Measurements from ENCODE around the gene PPA1. TPM values are rescaled to one million over a fixed set of nuclear protein-coding genes. Genes with fewer than 3 reads are reported as not detected.
"Not testable (repeated sequence)": the region's sequence is repeated elsewhere in the genome, so short reads cannot be mapped to it uniquely, and the experiment has no call there.

Gene PPA1
- total RNA-seq, 1 experiment from 2014 or later, result 150 TPM

GRCh38 chr10:70221030-70221429, 12.2 kb downstream of the PPA1 start:
- DNase-seq (ENCODE audit: low read depth), result no peak

- DNase-seq (ENCODE audit: low read depth), result no peak
Measured at GRCh38 chr10:70212879-70213278, 20.4 kb downstream of the PPA1 start.

GRCh38 chr10:70212277-70212676, 21.0 kb downstream of the PPA1 start:
- no peak for DNase-seq (ENCODE audit: low read depth)

GRCh38 chr10:70206762-70207161, 26.5 kb downstream of the PPA1 start:
- no peak for DNase-seq (ENCODE audit: low read depth)

GRCh38 chr10:70201105-70201504, 32.1 kb downstream of the PPA1 start:
- DNase-seq (ENCODE audit: low read depth), result no peak

GRCh38 chr10:70198696-70199466, 34.3 kb downstream of the PPA1 start:
- DNase-seq (ENCODE audit: low read depth), result no peak

- DNase-seq (ENCODE audit: low read depth), result no peak
Measured at GRCh38 chr10:70197235-70197945, 35.8 kb downstream of the PPA1 start.

- no peak for DNase-seq (ENCODE audit: low read depth)
Measured at GRCh38 chr10:70193391-70193844, 39.8 kb downstream of the PPA1 start.

- DNase-seq (ENCODE audit: low read depth), result no peak
Measured at GRCh38 chr10:70192326-70192968, 40.8 kb downstream of the PPA1 start.

- peak; percentile 22 for DNase-seq (ENCODE audit: low read depth)
Measured at GRCh38 chr10:70191972-70192305, 41.3 kb downstream of the PPA1 start.

GRCh38 chr10:70191161-70191971, 41.9 kb downstream of the PPA1 start:
- no peak for DNase-seq (ENCODE audit: low read depth)

GRCh38 chr10:70190581-70190980, 42.6 kb downstream of the PPA1 start:
- DNase-seq (ENCODE audit: low read depth), result no peak

- no peak for DNase-seq (ENCODE audit: low read depth)
Measured at GRCh38 chr10:70190102-70190501, 43.1 kb downstream of the PPA1 start.

GRCh38 chr10:70188768-70189167, 44.5 kb downstream of the PPA1 start:
- DNase-seq (ENCODE audit: low read depth), result no peak

GRCh38 chr10:70186571-70186970, 46.7 kb downstream of the PPA1 start:
- no peak for DNase-seq (ENCODE audit: low read depth)

- DNase-seq (ENCODE audit: low read depth), result no peak
Measured at GRCh38 chr10:70186090-70186489, 47.1 kb downstream of the PPA1 start.

GRCh38 chr10:70183304-70183703, 49.9 kb downstream of the PPA1 start:
- DNase-seq (ENCODE audit: low read depth), result no peak

- not testable (repeated sequence) for DNase-seq (ENCODE audit: low read depth)
Measured at GRCh38 chr10:70179209-70179608, 54.0 kb downstream of the PPA1 start.

GRCh38 chr10:70178139-70178725, 55.0 kb downstream of the PPA1 start:
- no peak for DNase-seq (ENCODE audit: low read depth)

GRCh38 chr10:70176441-70176840, 56.8 kb downstream of the PPA1 start:
- DNase-seq (ENCODE audit: low read depth), result no peak

- no peak for DNase-seq (ENCODE audit: low read depth)
Measured at GRCh38 chr10:70175516-70175915, 57.7 kb downstream of the PPA1 start.

Measured in RPMI7951 (cell line).